Osteocyte (in vitro differentiated cells): ENCODE measurements around the gene DNAJB11. TPM values are rescaled to one million over a fixed set of nuclear protein-coding genes. Genes with fewer than 3 reads are reported as not detected.

Source experiments
- DNase-seq: peaks from one replicate; pipeline ENCODE4 v3.0.0; 2021; ENCODE audit warnings: mixed read lengths; ENCODE audit not compliant: unreplicated experiment; ENCODE audit errors: extremely low spot score
- H3K27ac Mint-ChIP-seq: one replicate; pipeline ENCODE4 v1.8.0; 2021; ENCODE audit warnings: mild to moderate bottlenecking, mixed read lengths; ENCODE audit not compliant: unreplicated experiment
- H3K27me3 Mint-ChIP-seq: one replicate; pipeline ENCODE4 v1.8.0; 2021; ENCODE audit warnings: mixed read lengths; ENCODE audit not compliant: unreplicated experiment
- H3K36me3 Mint-ChIP-seq: one replicate; pipeline ENCODE4 v1.8.0; 2021; ENCODE audit warnings: mixed read lengths; ENCODE audit not compliant: unreplicated experiment
- H3K4me1 Mint-ChIP-seq: one replicate; pipeline ENCODE4 v1.8.0; 2021; ENCODE audit warnings: mixed read lengths; ENCODE audit not compliant: unreplicated experiment
- H3K4me3 Mint-ChIP-seq: one replicate; pipeline ENCODE4 v1.8.0; 2021; ENCODE audit warnings: mild to moderate bottlenecking, moderate library complexity, mixed read lengths; ENCODE audit not compliant: unreplicated experiment
- H3K9me3 Mint-ChIP-seq: one replicate; pipeline ENCODE4 v1.8.0; 2021; ENCODE audit warnings: mixed read lengths; ENCODE audit not compliant: unreplicated experiment
- total RNA-seq: library from RNA; stranded (reverse); gene quantifications from 2 replicates; pipeline ENCODE4 v1.2.1, GENCODE V29; 2021
- TF ChIP-seq, protein P1 (sequence below): fragments of 200-600 bp; sonication (generic); IDR thresholded peaks from 2 replicates; pipeline ENCODE4 v1.5.0; 2021; ENCODE audit warnings: antibody characterized with exemption, mild to moderate bottlenecking, moderate library complexity

Gene DNAJB11
- total RNA-seq, 1 donor from 2014 or later: 75.8 TPM

DNA sequence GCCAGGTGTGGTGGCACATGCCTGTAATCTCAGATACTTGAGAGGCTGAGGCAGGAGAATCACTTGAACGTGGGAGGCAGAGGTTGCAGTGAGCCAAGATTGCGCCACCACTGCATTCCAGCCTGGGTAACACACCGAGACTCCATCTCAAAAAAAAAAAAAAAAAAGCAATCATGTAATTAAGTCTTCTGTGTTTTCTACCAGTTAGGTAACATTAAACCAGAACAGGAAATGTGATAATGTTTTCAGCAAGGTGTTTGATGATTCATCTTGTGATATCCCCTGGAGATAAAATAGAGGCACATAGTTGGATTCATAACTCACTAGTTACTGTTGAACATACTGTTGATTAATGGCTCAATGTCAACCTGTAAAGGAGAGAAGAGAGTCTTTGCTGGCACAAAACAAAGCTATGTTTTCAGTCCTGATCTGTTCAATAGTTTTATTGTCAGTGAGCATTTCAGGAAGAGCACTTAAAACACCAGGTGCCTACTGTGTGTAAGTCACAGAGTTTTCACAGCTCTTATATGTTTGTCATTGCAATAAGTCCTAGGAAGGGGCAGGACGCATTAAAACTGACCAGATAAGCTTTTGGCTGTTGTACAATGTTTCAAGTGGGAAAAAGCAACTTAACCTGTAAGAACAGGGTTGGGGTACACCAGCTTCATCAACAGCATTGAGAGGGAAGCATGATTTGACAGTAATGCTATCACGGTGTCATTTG is 19.5 kb downstream of the DNAJB11 start:
- Mint-ChIP-seq H3K27ac (no peak overlapping the region), H3K27me3 (no peaks in the 10 kb centered on the region), H3K9me3 (no peaks in the 10 kb centered on the region), H3K4me3 (no peak overlapping the region), H3K4me1 (no peaks in the 10 kb centered on the region), H3K36me3 (peaks cover 9% of the 10 kb centered on the region)
- no peak for DNase-seq
- TF ChIP-seq, protein P1, sequence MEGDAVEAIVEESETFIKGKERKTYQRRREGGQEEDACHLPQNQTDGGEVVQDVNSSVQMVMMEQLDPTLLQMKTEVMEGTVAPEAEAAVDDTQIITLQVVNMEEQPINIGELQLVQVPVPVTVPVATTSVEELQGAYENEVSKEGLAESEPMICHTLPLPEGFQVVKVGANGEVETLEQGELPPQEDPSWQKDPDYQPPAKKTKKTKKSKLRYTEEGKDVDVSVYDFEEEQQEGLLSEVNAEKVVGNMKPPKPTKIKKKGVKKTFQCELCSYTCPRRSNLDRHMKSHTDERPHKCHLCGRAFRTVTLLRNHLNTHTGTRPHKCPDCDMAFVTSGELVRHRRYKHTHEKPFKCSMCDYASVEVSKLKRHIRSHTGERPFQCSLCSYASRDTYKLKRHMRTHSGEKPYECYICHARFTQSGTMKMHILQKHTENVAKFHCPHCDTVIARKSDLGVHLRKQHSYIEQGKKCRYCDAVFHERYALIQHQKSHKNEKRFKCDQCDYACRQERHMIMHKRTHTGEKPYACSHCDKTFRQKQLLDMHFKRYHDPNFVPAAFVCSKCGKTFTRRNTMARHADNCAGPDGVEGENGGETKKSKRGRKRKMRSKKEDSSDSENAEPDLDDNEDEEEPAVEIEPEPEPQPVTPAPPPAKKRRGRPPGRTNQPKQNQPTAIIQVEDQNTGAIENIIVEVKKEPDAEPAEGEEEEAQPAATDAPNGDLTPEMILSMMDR: no peak

- no peak for DNase-seq
- Mint-ChIP-seq H3K36me3 (peaks cover 4% of the 10 kb centered on the region), H3K9me3 (no peaks in the 10 kb centered on the region), H3K27ac (no peak overlapping the region), H3K4me1 (no peaks in the 10 kb centered on the region), H3K4me3 (no peak overlapping the region), H3K27me3 (no peaks in the 10 kb centered on the region)
- TF ChIP-seq, protein P1: no peak
Observed at GRCh38 chr3:186590580-186591295, 20.2 kb downstream of the DNAJB11 start.

- DNase-seq: no peak
- H3K4me1 Mint-ChIP-seq: no peaks in the 10 kb centered on the region
- no peaks in the 10 kb centered on the region for H3K9me3 Mint-ChIP-seq
- H3K4me3 Mint-ChIP-seq: no peak overlapping the region
- TF ChIP-seq, protein P1: no peak
- H3K27ac Mint-ChIP-seq: no peak overlapping the region
- no peaks in the 10 kb centered on the region for H3K36me3 Mint-ChIP-seq
- no peaks in the 10 kb centered on the region for H3K27me3 Mint-ChIP-seq
Observed at GRCh38 chr3:186592682-186593081, 22.2 kb downstream of the DNAJB11 start.

DNA sequence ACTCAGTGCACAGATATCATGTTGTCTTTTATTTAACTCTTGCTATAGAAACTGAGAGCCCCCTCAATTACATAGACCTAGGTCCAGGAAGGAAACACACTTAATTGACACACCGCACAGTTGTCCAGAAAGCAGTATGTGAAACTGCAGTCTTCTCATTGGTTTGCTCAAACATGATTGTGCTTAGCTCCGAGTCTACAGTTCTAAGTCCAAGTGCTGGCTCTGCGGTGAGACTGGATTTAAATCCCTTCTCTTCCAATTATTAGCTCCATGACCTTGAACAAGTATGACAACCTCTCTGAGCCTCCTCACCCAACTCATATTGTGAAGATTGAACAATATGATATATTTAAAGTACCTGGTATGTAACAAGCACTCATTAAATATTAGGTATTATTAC is 23.3 kb downstream of the DNAJB11 start:
- DNase-seq: no peak
- H3K27me3 Mint-ChIP-seq: no peaks in the 10 kb centered on the region
- no peaks in the 10 kb centered on the region for H3K36me3 Mint-ChIP-seq
- TF ChIP-seq, protein P1: no peak
- H3K4me3 Mint-ChIP-seq: no peak overlapping the region
- no peaks in the 10 kb centered on the region for H3K4me1 Mint-ChIP-seq
- H3K27ac Mint-ChIP-seq: no peak overlapping the region
- H3K9me3 Mint-ChIP-seq: no peaks in the 10 kb centered on the region

GRCh38 chr3:186594591-186595113 is 24.1 kb downstream of the DNAJB11 start:
- Mint-ChIP-seq H3K27ac (no peak overlapping the region), H3K9me3 (no peaks in the 10 kb centered on the region), H3K36me3 (no peaks in the 10 kb centered on the region), H3K4me3 (no peak overlapping the region), H3K27me3 (no peaks in the 10 kb centered on the region), H3K4me1 (no peaks in the 10 kb centered on the region)
- TF ChIP-seq, protein P1: no peak
- no peak for DNase-seq
